Panc1 (cell line): ENCODE results near the gene ST8SIA6.

Source experiments
- POLR2AphosphoS5 ChIP-seq: IDR thresholded peaks from 2 replicates; pipeline ENCODE4 v1.6.1; 2012; ENCODE audit warnings: mild to moderate bottlenecking, low read depth, low read length, moderate library complexity
- TCF7L2 ChIP-seq: IDR thresholded peaks from 2 replicates; pipeline ENCODE4 v1.6.1; 2011; ENCODE audit warnings: mild to moderate bottlenecking, low read depth, low read length, inconsistent platforms
- TF ChIP-seq, protein P1 (sequence below): fragments of 450-650 bp; IDR thresholded peaks from 2 replicates; pipeline ENCODE4 v1.5.1; 2017; ENCODE audit warnings: mild to moderate bottlenecking

DNA sequence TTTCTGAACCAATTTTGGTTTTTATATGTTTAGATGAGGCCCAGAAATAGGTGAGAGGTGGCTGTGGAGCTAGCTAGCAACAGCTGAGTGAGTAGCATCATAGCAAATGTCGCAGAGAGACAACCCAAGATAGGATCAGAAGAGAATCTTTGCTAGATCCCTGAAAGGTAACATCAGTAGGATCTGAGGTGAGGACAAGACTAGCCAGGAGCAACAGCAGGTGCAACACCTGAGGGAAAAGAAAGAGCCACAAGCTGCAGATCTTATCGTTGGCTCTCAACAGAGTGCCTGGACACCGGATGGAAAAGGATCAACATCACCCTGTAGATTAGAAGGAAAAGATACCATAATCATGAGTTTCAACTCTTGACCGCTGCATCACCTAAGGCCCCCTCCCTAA is 4.4 kb downstream of the ST8SIA6 start:
- TF ChIP-seq, protein P1, sequence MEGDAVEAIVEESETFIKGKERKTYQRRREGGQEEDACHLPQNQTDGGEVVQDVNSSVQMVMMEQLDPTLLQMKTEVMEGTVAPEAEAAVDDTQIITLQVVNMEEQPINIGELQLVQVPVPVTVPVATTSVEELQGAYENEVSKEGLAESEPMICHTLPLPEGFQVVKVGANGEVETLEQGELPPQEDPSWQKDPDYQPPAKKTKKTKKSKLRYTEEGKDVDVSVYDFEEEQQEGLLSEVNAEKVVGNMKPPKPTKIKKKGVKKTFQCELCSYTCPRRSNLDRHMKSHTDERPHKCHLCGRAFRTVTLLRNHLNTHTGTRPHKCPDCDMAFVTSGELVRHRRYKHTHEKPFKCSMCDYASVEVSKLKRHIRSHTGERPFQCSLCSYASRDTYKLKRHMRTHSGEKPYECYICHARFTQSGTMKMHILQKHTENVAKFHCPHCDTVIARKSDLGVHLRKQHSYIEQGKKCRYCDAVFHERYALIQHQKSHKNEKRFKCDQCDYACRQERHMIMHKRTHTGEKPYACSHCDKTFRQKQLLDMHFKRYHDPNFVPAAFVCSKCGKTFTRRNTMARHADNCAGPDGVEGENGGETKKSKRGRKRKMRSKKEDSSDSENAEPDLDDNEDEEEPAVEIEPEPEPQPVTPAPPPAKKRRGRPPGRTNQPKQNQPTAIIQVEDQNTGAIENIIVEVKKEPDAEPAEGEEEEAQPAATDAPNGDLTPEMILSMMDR, result no peak
- TF ChIP-seq TCF7L2, result no peak
- no peak for TF ChIP-seq POLR2AphosphoS5
